HEK293 (cell line): ENCODE results near the gene SERPINB2.

Experiments used
- CTCF ChIP-seq: fragments of 450-650 bp; formaldehyde crosslinking; IDR thresholded peaks from 2 replicates; pipeline ENCODE4 v1.5.1; 2016; ENCODE audit warnings: missing biosample characterization, missing genetic modification characterization
- IKZF3 ChIP-seq: fragments of 450-650 bp; IDR thresholded peaks from 2 replicates; pipeline ENCODE4 v1.5.0; 2018; ENCODE audit warnings: missing biosample characterization, mild to moderate bottlenecking, missing genetic modification characterization, moderate library complexity
- KLF1 ChIP-seq: fragments of 450-650 bp; formaldehyde crosslinking; IDR thresholded peaks from 2 replicates; pipeline ENCODE4 v1.5.1; 2016; ENCODE audit warnings: missing biosample characterization, missing genetic modification characterization
- ZEB2 ChIP-seq: fragments of 450-650 bp; formaldehyde crosslinking; IDR thresholded peaks from 2 replicates; pipeline ENCODE4 v1.5.1; 2016; ENCODE audit warnings: missing biosample characterization, missing genetic modification characterization
- ZNF416 ChIP-seq: fragments of 450-650 bp; formaldehyde crosslinking; IDR thresholded peaks from 2 replicates; pipeline ENCODE4 v1.5.1; 2016; ENCODE audit warnings: missing biosample characterization, missing genetic modification characterization

- TF ChIP-seq CTCF (tag by site-specific recombination) (no peak), IKZF3 (tag by site-specific recombination) (no peak), KLF1 (no peak), ZNF416 (tag by site-specific recombination) (no peak), ZEB2 (no peak)
Observed at GRCh38 chr18:63936932-63937393, 49.5 kb downstream of the SERPINB2 start.
